AG04449 (cell line): Measurements from ENCODE around the gene MXRA7.
"Not testable (repeated sequence)": the region's sequence is repeated elsewhere in the genome, so short reads cannot be mapped to it uniquely, and the experiment has no call there.

ENCODE experiments used
- CTCF ChIA-PET: fragments of 350-600 bp; formaldehyde crosslinking; extraction: SDS; loops from one replicate; lab custom pipeline; 2021; ENCODE audit warnings: antibody characterized with exemption; lab: Yijun Ruan, JAX
- POLR2A ChIA-PET: fragments of 400-600, 350-600 bp; formaldehyde crosslinking; extraction: SDS; loops from one replicate; lab custom pipeline; 2020; ENCODE audit warnings: antibody characterized with exemption, inconsistent platforms; lab: Yijun Ruan, JAX
- DNase-seq: peaks from one replicate; pipeline ENCODE4 v3.0.0-alpha.2; 2010; ENCODE audit warnings: low read depth, low spot score
- H3K4me3 ChIP-seq: 2 replicates; pipeline ENCODE4 v1.5.1; 2011; ENCODE audit warnings: low read depth, mild to moderate bottlenecking, control low read depth, low read length
- CTCF ChIP-seq: IDR thresholded peaks from one replicate; pipeline ENCODE4 v1.5.1; 2011; ENCODE audit warnings: mild to moderate bottlenecking, moderate library complexity, low read length, control low read depth, inconsistent platforms; ENCODE audit not compliant: insufficient read depth; ENCODE audit errors: missing control alignments

MXRA7 gene

GRCh38 chr17:76742958-76743357 is 32.2 kb upstream of the MXRA7 start:
- DNase-seq, result no peak
- ChIA-PET POLR2A (no interaction called here), CTCF (interaction anchor here (0.7 to 1.9 kb wide), 4 partner anchors 11 to 324 kb away, joined by 3 to 9 read pairs (median 3); no protein-coding TSS in a partner anchor)
- no peak for TF ChIP-seq CTCF
- H3K4me3 ChIP-seq, result no peak overlapping the region

- no peak for DNase-seq
- no peak for TF ChIP-seq CTCF
- ChIA-PET CTCF (interaction anchor here (0.6 to 3.0 kb wide), 3 partner anchors 183 to 326 kb away, joined by 3 to 12 read pairs (median 3); no protein-coding TSS in a partner anchor), POLR2A (no interaction called here)
- H3K4me3 ChIP-seq, result no peak overlapping the region
Measured at GRCh38 chr17:76740329-76741118, 29.8 kb upstream of the MXRA7 start.

- POLR2A ChIA-PET, result not testable (repeated sequence)
Measured at GRCh38 chr17:76739568-76740115, 28.9 kb upstream of the MXRA7 start.

GRCh38 chr17:76738468-76738850 is 27.7 kb upstream of the MXRA7 start:
- POLR2A ChIA-PET, result interaction anchor here (1.1 to 4.0 kb wide), 5 partner anchors 11 to 134 kb away, joined by 3 to 27 read pairs (median 7); partner anchors contain the start of genes JMJD6 and METTL23
- CTCF ChIA-PET, result interaction anchor here (1.0 to 3.0 kb wide), 5 partner anchors 9 to 318 kb away, joined by 3 to 12 read pairs (median 4); no protein-coding TSS in a partner anchor

More at GRCh38 chr17:76739568-76740115, 28.9 kb upstream of the MXRA7 start:
- not testable (repeated sequence) for H3K4me3 ChIP-seq, DNase-seq
- CTCF ChIA-PET, result interaction anchor here (0.8 to 3.0 kb wide), 5 partner anchors 8 to 317 kb away, joined by 3 to 12 read pairs (median 3); no protein-coding TSS in a partner anchor

GRCh38 chr17:76737676-76738467 is 27.1 kb upstream of the MXRA7 start, which contains the start of gene MFSD11:
Gene MFSD11, plus strand, starts transcription at chr17:76738119. Its CDS starts 234 bp downstream, at chr17:76738353.
- ChIA-PET POLR2A (interaction anchor here (0.8 to 4.0 kb wide), 9 partner anchors 10 to 135 kb away, joined by 3 to 27 read pairs (median 7); partner anchors contain the start of genes JMJD6 and METTL23), CTCF (interaction anchor here (1.0 to 3.0 kb wide), 4 partner anchors 11 to 319 kb away, joined by 3 to 12 read pairs (median 8); no protein-coding TSS in a partner anchor)
- peak within 1 kb of the TSS; percentile 97 for H3K4me3 ChIP-seq
- peak; percentile 51 for DNase-seq
- TF ChIP-seq CTCF, result no peak

More at GRCh38 chr17:76738468-76738850, 27.7 kb upstream of the MXRA7 start:
- no peak for DNase-seq
- TF ChIP-seq CTCF, result no peak
- peak overlapping the region; percentile 67 for H3K4me3 ChIP-seq
